ENCODE measurements around the gene ODAD4. TPM values are rescaled to one million over a fixed set of nuclear protein-coding genes. Genes with fewer than 3 reads are reported as not detected.

Gene ODAD4
- total RNA-seq, 1 experiment from 2014 or later, result 0.69 TPM

- Histone ChIP-seq H3K27me3 (ENCODE audit: control insufficient read depth, insufficient read depth, low read length) (no peaks in the 10 kb centered on the region), H3K36me3 (ENCODE audit: control insufficient read depth, insufficient read depth, low read length) (no peaks in the 10 kb centered on the region), H3K9me3 (ENCODE audit: control insufficient read depth, insufficient read depth, low read depth, low read length) (no peaks in the 10 kb centered on the region), H3K4me3 (ENCODE audit: low read depth in 2 of 2, low read length in 2 of 2) (no peak overlapping the region), H3K4me1 (ENCODE audit: control insufficient read depth, insufficient read depth, low read length) (peaks cover 22% of the 10 kb centered on the region), H3K27ac (ENCODE audit: low read length) (no peak overlapping the region)
- BruUV-seq (replicated peaks), result TSS peak; percentile 67
- TF ChIP-seq SIN3A (IDR thresholded peaks at IDR 0.05; ENCODE audit: borderline replicate concordance, insufficient read depth, low read depth, low read length) (no peak), POLR2AphosphoS5 (IDR thresholded peaks at IDR 0.05; ENCODE audit: low read depth, low read length) (no peak), CTCF (IDR thresholded peaks at IDR 0.05) (no peak), TCF7L2 (IDR thresholded peaks at IDR 0.05; ENCODE audit: low read depth, low read length) (no peak), REST (IDR thresholded peaks at IDR 0.05; ENCODE audit: insufficient read depth in 1 of 2, low read depth in 2 of 2, low read length in 1 of 2) (no peak)
- no peak for DNase-seq (ENCODE audit: low read depth, low spot score)
- CTCF ChIA-PET, result interaction anchor here (0.6 kb wide), 1 partner anchor 11 kb away, joined by 4 read pairs; no protein-coding TSS in a partner anchor
- in situ Hi-C loops (cut with HindIII; ENCODE audit: low pct_unique_long_range_greater_than_20kb, low sequenced_read_pairs), result no loop called here
- POLR2A ChIA-PET, result no interaction called here
- 0 out of 2 replicates have a peak, but pooled peaks have one; percentile 2 for ATAC-seq
- intact Hi-C loops (cut with micrococcal nuclease; ENCODE audit: unreplicated experiment), result no loop called here
These were observed 44.2 kb downstream of the ODAD4 start for GRCh38 chr17:41974658-41975057.

- DNase-seq (ENCODE audit: low read depth, low spot score) (no peak), ATAC-seq (peak; percentile 22)
- BruUV-seq (replicated peaks), result no TSS peak
- TF ChIP-seq SIN3A (IDR thresholded peaks at IDR 0.05; ENCODE audit: borderline replicate concordance, insufficient read depth, low read depth, low read length), result no peak
- no peak for TF ChIP-seq CTCF (IDR thresholded peaks at IDR 0.05)
- no peak; the same call in 1 of the 2 replicates for TF ChIP-seq POLR2AphosphoS5 (IDR thresholded peaks at IDR 0.05; ENCODE audit: low read depth, low read length)
- TF ChIP-seq TCF7L2 (IDR thresholded peaks at IDR 0.05; ENCODE audit: low read depth, low read length), result no peak
- TF ChIP-seq REST (IDR thresholded peaks at IDR 0.05; ENCODE audit: insufficient read depth in 1 of 2, low read depth in 2 of 2, low read length in 1 of 2), result no peak
- POLR2A ChIA-PET, result no interaction called here
- H3K36me3 ChIP-seq (ENCODE audit: control insufficient read depth, insufficient read depth, low read length), result no peaks in the 10 kb centered on the region
- H3K9me3 ChIP-seq (ENCODE audit: control insufficient read depth, insufficient read depth, low read depth, low read length), result no peaks in the 10 kb centered on the region
- intact Hi-C loops (cut with micrococcal nuclease; ENCODE audit: unreplicated experiment), result no loop called here
- CTCF ChIA-PET, result interaction anchor here (0.6 kb wide), 1 partner anchor 12 kb away, joined by 4 read pairs; no protein-coding TSS in a partner anchor
- H3K4me1 ChIP-seq (ENCODE audit: control insufficient read depth, insufficient read depth, low read length), result peaks cover 22% of the 10 kb centered on the region
- H3K27me3 ChIP-seq (ENCODE audit: control insufficient read depth, insufficient read depth, low read length), result no peaks in the 10 kb centered on the region
- no peak overlapping the region for H3K4me3 ChIP-seq (ENCODE audit: low read depth in 2 of 2, low read length in 2 of 2)
- H3K27ac ChIP-seq (ENCODE audit: low read length), result no peak overlapping the region
- in situ Hi-C loops (cut with HindIII; ENCODE audit: low pct_unique_long_range_greater_than_20kb, low sequenced_read_pairs), result no loop called here
These were observed 45.0 kb downstream of the ODAD4 start for GRCh38 chr17:41975099-41976083.

All from Panc1 (cell line).